Activated CD4-positive, alpha-beta T cell treated with anti-CD3 and anti-CD28 coated beads, Interleukin-2, amount 50 U/mL, for 1 hour (primary cell): ENCODE data around the gene MXD4.
"Not testable (repeated sequence)": the region's sequence is repeated elsewhere in the genome, so short reads cannot be mapped to it uniquely, and the experiment has no call there.

Source experiments
- DNase-seq: peaks from one replicate; pipeline ENCODE4 v3.0.0-alpha.2; 2020

The MXD4 gene

GRCh38 chr4:2291705-2292645 is 30.1 kb upstream of the MXD4 start:
- no peak for DNase-seq

DNA sequence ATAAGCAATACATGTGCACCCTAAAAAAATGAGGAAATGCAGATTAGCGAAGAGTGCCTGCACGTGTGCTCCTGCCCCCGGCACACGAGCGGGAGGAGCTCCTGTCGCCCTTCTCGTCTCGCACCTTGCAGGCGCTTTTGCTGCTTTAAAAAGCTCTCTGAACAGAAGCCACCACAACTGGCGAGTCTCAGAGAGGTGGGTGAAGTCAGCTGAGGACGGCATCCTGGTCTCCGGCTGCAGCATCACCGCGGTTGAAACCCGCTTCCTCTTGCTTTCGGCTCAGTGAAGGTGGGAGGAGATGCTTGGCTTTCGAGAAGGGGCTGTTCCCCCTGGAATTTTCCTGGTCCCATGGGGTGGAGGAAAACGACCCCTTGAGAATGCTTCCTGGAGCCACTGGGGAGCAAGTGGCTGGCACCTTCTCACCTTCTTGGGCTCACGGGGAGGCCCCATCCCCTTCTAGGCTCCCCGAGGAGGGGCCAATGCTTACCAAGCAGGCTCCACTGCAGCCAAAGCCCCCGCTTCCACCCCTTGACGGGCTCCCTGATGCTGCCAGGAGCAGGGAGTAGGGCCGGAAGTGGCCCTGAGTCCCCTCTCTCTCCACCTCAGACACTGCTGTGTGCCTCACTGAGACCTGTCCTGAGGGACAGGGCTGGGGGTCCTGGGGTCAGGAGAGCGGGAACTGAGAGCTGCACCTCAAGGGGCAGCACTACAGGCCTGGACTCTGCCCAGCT is 29.2 kb upstream of the MXD4 start:
- peak; percentile 77 for DNase-seq

DNA sequence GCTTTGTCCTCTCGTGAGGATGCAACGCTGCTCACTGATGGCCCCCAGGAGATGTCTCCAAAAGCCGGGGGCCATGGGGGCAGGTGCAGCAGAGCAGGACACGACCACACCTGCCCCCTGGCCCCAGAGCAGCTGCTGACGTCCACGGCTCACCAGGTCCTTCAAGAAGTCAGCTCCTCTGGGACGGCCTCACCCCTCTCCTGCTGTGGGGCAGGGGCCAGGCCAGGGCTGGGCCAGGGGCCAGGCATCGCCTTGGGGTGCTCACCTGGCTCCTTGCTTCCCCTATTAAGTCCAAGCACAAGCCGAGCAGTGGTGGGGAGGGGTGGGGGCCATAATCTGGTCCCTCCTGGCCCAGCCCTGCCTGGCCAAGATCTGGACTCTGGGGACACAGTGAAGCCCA is 28.6 kb upstream of the MXD4 start:
- DNase-seq, result no peak

- no peak for DNase-seq
Measured at GRCh38 chr4:2289955-2290333, 28.0 kb upstream of the MXD4 start.

DNA sequence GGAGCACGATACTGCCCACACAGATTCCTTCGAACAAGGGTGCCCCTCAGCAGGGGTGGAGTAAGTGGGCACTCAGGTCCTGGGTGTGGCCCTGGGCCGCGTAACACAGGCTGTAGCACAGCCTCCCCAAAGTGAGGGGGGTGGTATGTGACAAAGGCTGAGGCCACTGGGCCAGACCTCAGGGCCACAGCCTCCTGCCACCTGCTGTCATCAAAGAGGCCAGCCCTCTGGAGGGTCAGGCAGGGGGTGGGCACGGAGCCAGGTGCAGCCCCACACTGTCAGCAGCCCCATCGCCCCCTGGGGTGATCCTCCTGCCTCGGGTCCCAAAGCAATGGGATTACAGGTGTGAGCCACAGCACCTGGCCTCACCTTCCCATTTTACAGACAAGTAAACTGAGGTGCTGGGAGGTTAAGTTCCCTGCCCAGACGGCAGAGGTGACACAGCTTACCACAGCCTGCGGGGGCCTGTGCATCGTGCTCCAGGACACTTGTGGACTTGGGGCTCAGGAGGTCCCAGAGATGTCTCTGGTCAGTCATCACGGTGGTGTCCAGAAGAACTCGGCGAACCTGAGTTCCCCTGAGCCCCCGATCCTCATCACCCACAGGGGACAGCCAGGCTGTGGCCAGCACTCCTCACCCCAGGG is 27.5 kb upstream of the MXD4 start:
- no peak for DNase-seq

- DNase-seq, result no peak
Measured at GRCh38 chr4:2288051-2288541, 26.2 kb upstream of the MXD4 start.

GRCh38 chr4:2287594-2287915 is 25.6 kb upstream of the MXD4 start:
- DNase-seq, result no peak

DNA sequence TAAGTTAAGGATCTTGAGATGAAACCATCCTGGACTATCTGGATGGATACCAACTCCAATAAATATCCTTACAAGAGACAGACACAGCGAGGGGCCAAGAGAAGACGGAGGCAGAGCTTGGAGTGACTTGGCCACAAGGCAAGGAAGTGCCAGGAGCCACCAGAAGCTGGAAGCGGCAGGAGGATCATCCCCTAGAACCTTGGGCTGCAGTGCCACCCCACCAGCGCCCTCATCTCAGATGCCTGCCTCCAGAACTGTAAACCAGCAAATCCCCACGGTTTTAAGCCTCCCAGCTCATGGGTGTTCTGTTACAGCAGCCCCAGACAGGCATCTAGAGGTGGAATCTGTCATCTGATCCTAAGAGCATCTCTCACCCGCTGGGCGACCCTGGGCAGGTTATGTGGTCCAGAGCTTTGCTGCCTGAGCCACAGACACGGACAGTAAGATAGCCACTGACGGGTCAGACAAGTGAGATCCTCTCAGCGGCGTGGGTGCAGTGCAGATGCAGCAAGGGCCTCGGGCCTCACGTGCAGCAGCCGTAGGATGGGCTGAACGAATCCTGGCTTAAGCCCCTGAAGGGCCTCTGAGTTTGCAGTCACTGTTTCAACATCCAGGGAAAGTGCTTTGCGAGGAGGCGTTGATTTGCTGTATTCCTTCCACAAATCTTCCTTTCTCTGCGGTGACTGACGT is 25.1 kb upstream of the MXD4 start:
- DNase-seq, result no peak

DNA sequence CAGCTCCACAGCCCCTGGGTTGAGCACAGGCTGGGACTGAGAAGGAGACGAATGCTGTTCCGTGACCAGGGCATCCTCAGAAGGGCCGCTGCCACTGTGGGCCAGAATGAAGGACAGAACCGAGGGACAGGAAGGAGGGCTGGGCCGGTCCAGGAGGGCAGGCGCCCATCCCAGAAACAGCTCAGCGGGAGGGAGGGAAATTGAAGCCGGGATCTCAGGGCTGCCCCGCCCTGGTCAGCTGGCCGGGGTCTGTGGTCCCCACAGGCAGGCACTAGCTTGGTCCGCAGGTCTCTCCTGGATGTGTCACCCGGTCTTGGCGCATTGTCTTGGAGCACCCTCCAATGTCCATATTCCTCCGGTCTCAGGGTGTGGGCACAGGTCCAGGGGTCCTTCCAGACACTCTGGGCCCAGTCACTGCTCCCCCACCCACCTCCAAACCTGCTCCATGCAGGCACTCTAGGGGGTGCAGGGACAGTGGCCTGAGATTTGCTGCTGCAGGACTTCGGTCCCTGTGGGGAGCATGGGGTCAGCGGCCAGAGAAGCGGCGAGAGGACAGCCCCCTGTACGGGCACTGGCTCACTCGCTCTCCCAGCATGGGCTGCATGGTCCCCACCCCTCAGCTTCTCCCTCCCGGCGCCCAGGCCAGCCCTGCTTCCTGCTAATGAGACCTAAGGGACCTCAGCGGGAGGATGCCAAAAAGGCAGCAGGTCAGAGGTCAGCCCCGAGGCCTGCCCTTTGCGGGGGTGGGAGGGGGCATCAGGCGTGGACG is 23.9 kb upstream of the MXD4 start:
- DNase-seq, result no peak

- DNase-seq, result no peak
Measured at GRCh38 chr4:2284934-2285612, 23.2 kb upstream of the MXD4 start.

DNA sequence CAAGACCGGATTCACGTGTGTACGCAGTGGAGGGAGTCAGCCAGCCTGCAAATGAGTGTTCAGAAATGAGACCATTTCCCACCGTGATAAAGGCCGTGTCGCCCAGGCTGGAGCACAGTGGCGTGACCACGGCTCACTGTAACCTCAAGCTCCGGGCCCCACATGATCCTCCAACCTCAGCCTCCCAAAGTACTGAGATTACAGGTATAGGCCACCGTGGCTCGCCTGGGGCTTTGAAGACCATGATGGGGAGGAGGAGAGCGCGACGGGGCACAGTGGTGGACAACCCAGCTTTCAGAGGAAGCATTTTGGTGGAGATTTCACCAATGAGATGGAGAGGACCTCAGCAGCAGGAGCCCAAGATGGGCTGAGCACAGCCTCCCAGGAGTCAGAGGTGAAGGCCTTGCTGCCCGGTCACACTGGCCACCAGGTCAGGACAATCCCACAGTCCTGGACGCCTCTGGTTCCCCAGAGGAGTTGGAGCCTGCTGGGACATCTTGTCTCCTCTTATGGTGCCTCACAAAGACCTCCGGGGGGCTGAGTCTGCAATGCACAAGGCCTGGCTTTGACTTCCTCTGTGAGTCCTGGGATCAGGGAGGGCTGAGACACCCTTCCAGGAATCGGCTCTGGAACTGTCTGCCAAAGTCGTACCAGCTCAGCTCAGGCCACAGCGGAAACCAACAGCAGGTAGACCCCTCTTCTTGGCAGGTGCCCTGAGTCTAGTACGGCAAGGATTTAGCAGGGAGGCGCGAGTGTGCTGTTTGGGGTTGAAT is 22.4 kb upstream of the MXD4 start:
- DNase-seq, result no peak

- no peak for DNase-seq
Measured at GRCh38 chr4:2283199-2283711, 21.3 kb upstream of the MXD4 start.

DNA sequence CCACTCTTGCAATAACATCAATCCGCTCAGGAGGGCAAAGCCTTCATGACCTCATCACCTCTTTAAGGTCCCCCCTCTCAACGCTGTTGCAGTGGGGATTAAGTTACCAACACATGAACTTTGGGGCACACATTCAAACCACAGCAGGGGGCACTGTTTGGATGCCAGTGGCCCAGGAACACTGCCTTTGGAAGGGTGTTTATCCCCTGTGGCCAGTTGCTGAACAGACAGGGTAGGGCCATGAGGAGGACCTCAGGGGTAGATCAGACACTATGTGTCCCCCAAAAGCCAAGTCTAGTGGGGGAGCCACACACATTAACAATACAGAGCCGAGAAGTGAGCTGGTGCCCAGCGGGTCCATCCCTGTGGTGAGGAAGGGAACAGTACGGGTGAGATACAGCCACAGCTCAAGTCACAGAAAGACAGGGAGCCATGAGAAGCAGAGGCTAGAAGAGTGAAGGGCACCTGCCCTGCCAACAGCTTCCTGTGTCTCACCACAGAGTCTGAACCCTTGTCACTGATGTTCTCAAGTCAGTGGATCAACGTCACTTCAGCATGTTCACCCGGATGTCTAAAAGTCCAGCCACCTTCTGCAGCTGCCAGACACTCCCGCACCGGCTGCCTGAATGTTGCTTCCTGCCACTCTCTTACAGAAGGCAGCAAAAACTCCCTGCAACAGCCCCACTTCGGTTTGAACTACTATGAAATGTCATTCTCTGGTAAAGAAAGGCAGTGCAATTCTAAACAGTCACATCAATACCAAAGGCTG is 19.9 kb upstream of the MXD4 start:
- DNase-seq, result peak; percentile 84

DNA sequence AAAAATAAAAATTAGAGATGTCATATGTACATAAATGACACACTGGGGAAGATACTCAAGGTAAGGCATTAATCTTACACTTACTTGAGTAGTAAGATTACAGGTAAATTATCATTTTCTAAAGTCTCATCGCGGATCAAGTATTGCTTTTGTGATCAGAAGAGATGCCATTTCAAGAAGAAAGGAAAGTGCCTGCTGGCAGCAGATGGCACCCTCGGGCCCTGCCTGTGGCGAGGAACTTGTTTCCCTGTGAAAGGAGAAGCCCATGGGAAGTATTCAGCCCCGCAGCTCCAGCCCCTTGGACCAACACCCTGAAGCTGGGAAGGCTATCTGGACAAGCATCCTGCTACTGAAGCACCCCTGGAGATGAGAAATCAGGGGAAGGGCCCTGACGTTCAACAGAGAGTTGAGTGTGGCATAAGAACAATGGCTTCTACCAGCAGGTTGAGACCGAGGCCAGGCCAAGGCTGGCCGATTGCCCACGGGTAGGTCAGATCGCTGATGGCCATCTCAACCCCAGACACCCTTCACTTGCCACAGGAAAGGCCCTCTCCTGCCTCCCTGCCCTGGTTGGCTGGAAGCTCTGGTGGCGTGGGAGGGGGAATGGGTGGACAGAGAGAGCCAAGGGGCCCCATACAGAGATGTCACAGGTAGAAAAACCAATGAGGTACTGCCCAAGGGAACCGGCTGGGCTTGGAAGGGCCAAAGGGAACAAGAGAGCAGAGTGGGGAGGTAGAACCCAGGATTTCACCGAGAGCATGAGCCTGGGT is 18.8 kb upstream of the MXD4 start:
- no peak for DNase-seq

GRCh38 chr4:2277956-2278355 is 16.0 kb upstream of the MXD4 start:
- no peak for DNase-seq

DNA sequence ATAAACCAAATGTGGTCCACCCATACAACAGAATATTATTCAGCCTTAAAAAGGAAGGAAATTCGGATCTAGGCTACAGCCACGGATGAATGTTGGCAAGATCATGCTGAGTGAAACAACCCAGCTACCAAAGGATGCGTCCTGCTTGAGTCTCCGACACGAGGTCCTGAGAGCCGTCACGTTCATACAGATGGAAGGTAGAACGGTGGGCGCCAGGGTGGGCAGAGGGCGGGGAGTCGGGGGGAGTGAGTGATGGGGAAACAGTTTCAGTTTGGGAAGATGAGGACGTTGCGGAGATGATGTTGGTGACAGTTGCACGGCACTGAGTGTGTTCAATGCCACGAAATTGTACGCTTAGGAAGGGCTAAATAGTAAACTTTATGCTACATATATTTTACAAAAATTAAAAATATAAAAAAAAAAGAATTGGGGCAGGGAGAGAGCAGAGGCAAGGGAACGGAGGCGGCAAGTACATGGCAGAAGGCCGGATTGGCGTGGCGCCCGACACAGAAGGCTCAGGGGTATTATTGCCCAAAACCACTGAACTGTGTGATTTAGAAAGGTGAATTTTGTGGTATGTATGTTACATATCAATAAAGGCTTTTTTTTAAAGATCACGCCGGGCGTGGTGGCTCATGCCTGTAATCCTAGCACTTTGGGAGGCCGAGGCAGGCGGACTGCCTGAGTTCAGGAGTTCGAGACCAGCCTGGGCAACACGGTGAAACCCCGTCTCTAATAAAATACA is 14.8 kb upstream of the MXD4 start:
- no peak for DNase-seq

GRCh38 chr4:2275546-2276251 is 13.8 kb upstream of the MXD4 start:
- no peak for DNase-seq

- DNase-seq, result not testable (repeated sequence)
Measured at GRCh38 chr4:2275044-2275397, 13.1 kb upstream of the MXD4 start.
